ENCODE results near the gene EMC9. TPM values are rescaled to one million over a fixed set of nuclear protein-coding genes. Genes with fewer than 3 reads are reported as not detected.
A peak's percentile ranks its signal among the peaks of the same experiment; 100 is the strongest.

The EMC9 gene
- total RNA-seq, 1 experiment from 2014 or later, result 42.0 TPM

DNA sequence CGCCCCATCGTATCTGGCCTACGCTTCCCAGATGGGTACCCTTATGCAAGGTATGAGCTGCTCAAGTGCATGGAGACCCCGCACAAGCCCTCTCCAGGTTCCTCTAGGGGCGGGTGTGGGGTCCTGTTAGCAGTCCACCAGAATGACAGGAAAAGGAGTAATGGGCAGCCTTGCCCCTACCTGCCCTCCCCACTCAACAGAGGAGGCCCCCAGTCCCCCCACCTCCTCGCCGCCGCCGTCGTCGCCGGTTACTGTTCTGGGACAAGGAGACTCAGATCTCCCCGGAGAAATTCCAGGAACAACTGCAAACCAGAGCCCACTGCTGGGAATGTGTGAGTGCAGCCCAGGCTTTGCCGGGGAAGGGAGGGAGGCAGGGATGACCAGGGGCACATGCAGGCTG lies 36.5 kb upstream of the EMC9 start:
- H2AFZ ChIP-seq (ENCODE audit: low read depth, low read length, poor library complexity, severe bottlenecking), result no peak overlapping the region
- ChIA-PET RAD21 (ENCODE audit: low non-redundant PET in 1 of 2, low total read pairs in 2 of 2, uncharacterized antibody in 2 of 2, unreplicated experiment in 2 of 2) (no interaction called here), POLR2A (no interaction called here), CTCF (no interaction called here)
- no peaks in the 10 kb centered on the region for H3K79me2 ChIP-seq (ENCODE audit: insufficient read depth, low read length)
- H4K20me1 ChIP-seq (ENCODE audit: insufficient read depth), result no peaks in the 10 kb centered on the region
- H3K4me1 ChIP-seq (ENCODE audit: control insufficient read depth in 1 of 2, insufficient read depth in 2 of 2, low read length in 2 of 2), result no peaks in the 10 kb centered on the region
- no peaks in the 10 kb centered on the region for H3K27me3 ChIP-seq (ENCODE audit: insufficient read depth, low read length)
- no peaks in the 10 kb centered on the region for H3K9me3 ChIP-seq (ENCODE audit: control insufficient read depth in 1 of 2, insufficient read depth in 1 of 2, low read depth in 1 of 2, low read length in 2 of 2)
- ATAC-seq (peak; percentile 14; the same call in 1 of the 2 replicates), DNase-seq (ENCODE audit: low read depth, low spot score) (no peak)
- no peak overlapping the region for H3K4me3 ChIP-seq (replicated peaks in 1 of 2; ENCODE audit: low read depth in 1 of 2, low read length in 2 of 2)
- peaks cover 16 to 27% of the 10 kb centered on the region in 2 experiments; a peak in 3 of 4 replicates for H3K36me3 ChIP-seq (ENCODE audit: control insufficient read depth in 1 of 2, insufficient read depth in 2 of 2, low read length in 2 of 2)
- no peaks in the 10 kb centered on the region for H3K9me2 ChIP-seq (ENCODE audit: insufficient read depth)
- no TSS peak for BruUV-seq (replicated peaks)
- TF ChIP-seq YY1 (IDR thresholded peaks at IDR 0.05; ENCODE audit: extremely low read depth, insufficient replicate concordance, low read depth, low read length) (no peak), EZH2phosphoT487 (IDR thresholded peaks at IDR 0.05; ENCODE audit: borderline replicate concordance) (no peak), ZNF274 (IDR thresholded peaks at IDR 0.05; ENCODE audit: low read depth, low read length) (no peak), FOSL1 (IDR thresholded peaks at IDR 0.05; ENCODE audit: low read depth) (no peak), RAD21 (IDR thresholded peaks at IDR 0.05; ENCODE audit: low read depth) (no peak), ELF1 (IDR thresholded peaks at IDR 0.05; ENCODE audit: borderline replicate concordance, low read depth) (no peak), TCF7L2 (IDR thresholded peaks at IDR 0.05; ENCODE audit: borderline replicate concordance, extremely low read depth, insufficient read depth, insufficient read length) (no peak), CEBPB (IDR thresholded peaks at IDR 0.05; ENCODE audit: low read depth) (no peak), POLR2A (IDR thresholded peaks at IDR 0.05; ENCODE audit: borderline replicate concordance, extremely low read depth, insufficient read depth, insufficient read length) (no peak)
- H3K4me2 ChIP-seq (ENCODE audit: low read length), result no peak overlapping the region
- intact Hi-C loops (cut with micrococcal nuclease), result no loop called here
- no peak overlapping the region for H3K9ac ChIP-seq (ENCODE audit: low read length)
- H3K27ac ChIP-seq (ENCODE audit: low read depth, low read length), result no peak overlapping the region

DNA sequence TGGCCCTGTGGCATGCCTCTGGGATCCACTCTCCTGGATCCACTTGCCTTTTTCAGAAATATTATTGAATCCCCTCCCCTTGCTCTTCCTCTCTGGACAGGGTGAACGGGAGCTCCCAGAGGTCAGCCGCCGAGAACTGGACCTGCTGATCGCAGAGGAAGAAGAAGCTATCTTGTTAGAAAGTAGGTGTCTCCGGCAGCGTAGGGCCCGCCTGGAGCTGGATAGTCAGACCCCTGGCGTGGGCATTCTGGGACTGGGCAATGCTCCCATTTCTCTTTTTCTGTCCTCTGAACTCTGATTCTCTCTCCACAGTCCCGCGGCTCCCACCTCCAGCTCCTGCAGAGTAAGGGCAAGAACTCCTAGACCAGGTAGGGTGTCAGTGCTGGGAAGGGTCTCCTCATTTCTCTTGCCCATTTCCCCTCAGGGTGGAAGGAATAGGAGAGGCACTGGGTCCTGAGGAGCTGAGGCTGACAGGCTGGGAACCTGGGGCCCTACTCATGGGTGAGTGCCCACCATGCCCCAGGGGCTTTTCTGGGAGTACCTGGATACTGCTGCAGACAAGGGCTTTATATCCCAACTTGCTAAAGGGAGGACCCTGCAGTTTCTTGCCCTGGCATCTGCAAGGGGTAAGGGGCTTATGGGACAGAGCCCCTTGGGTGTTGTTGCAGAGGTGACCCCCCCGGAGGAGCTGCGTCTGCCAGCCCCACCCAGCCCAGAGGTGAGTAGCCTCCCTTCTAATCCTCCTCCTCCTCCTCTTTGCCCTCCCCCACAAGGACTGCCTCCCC lies 35.8 kb upstream of the EMC9 start:
- peaks cover 16 to 21% of the 10 kb centered on the region in 2 experiments; a peak in 3 of 4 replicates for H3K36me3 ChIP-seq (ENCODE audit: control insufficient read depth in 1 of 2, insufficient read depth in 2 of 2, low read length in 2 of 2)
- H3K9me3 ChIP-seq (ENCODE audit: control insufficient read depth in 1 of 2, insufficient read depth in 1 of 2, low read depth in 1 of 2, low read length in 2 of 2), result no peaks in the 10 kb centered on the region
- no peaks in the 10 kb centered on the region for H3K27me3 ChIP-seq (ENCODE audit: insufficient read depth, low read length)
- no peak overlapping the region for H3K9ac ChIP-seq (ENCODE audit: low read length)
- ChIA-PET POLR2A (no interaction called here), RAD21 (ENCODE audit: low non-redundant PET in 1 of 2, low total read pairs in 2 of 2, uncharacterized antibody in 2 of 2, unreplicated experiment in 2 of 2) (no interaction called here), CTCF (no interaction called here)
- DNase-seq (ENCODE audit: low read depth, low spot score), result no peak
- TF ChIP-seq, protein P1, sequence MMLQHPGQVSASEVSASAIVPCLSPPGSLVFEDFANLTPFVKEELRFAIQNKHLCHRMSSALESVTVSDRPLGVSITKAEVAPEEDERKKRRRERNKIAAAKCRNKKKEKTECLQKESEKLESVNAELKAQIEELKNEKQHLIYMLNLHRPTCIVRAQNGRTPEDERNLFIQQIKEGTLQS (IDR thresholded peaks at IDR 0.05), result no peak
- TF ChIP-seq POLR2A (IDR thresholded peaks at IDR 0.05; ENCODE audit: borderline replicate concordance, extremely low read depth, insufficient read depth, insufficient read length), result no peak
- H3K9me2 ChIP-seq (ENCODE audit: insufficient read depth), result no peaks in the 10 kb centered on the region
- BruUV-seq (replicated peaks), result no TSS peak
- H3K4me1 ChIP-seq (ENCODE audit: control insufficient read depth in 1 of 2, insufficient read depth in 2 of 2, low read length in 2 of 2), result no peaks in the 10 kb centered on the region
- no peak overlapping the region for H3K27ac ChIP-seq (ENCODE audit: low read depth, low read length)
- H2AFZ ChIP-seq (ENCODE audit: low read depth, low read length, poor library complexity, severe bottlenecking), result no peak overlapping the region
- H3K4me3 ChIP-seq (replicated peaks in 1 of 2; ENCODE audit: low read depth in 1 of 2, low read length in 2 of 2), result no peak overlapping the region
- 0 out of 2 replicates have a peak, but pooled peaks have one; percentile 5 for ATAC-seq
- intact Hi-C loops (cut with micrococcal nuclease), result no loop called here
- no peak overlapping the region for H3K4me2 ChIP-seq (ENCODE audit: low read length)
- no peaks in the 10 kb centered on the region for H4K20me1 ChIP-seq (ENCODE audit: insufficient read depth)
- H3K79me2 ChIP-seq (ENCODE audit: insufficient read depth, low read length), result no peaks in the 10 kb centered on the region
